HFFc6 (cell line): ENCODE data around the gene SYT9. TPM values are rescaled to one million over a fixed set of nuclear protein-coding genes. Genes with fewer than 3 reads are reported as not detected.

Experiments
- DNase-seq: peaks from one replicate; pipeline ENCODE4 v3.0.0-alpha.2; 2018
- H3K27ac Mint-ChIP-seq: 2 replicates; pipeline ENCODE4 v1.8.0; 2020; ENCODE audit warnings: mild to moderate bottlenecking, mixed read lengths
- H3K27me3 Mint-ChIP-seq: 2 replicates; pipeline ENCODE4 v1.8.0; 2021; ENCODE audit warnings: mild to moderate bottlenecking, moderate library complexity, mixed read lengths; ENCODE audit not compliant: insufficient read depth
- H3K36me3 Mint-ChIP-seq: 2 replicates; pipeline ENCODE4 v1.8.0; 2021; ENCODE audit warnings: low read depth, mixed read lengths
- H3K4me1 Mint-ChIP-seq: 2 replicates; pipeline ENCODE4 v1.8.0; 2020; ENCODE audit warnings: low read depth, mixed read lengths
- H3K4me3 Mint-ChIP-seq: 2 replicates; pipeline ENCODE4 v1.8.0; 2020; ENCODE audit warnings: mild to moderate bottlenecking, moderate library complexity, mixed read lengths
- H3K9me3 Mint-ChIP-seq: 2 replicates; pipeline ENCODE4 v1.8.0; 2020; ENCODE audit warnings: mild to moderate bottlenecking, mixed read lengths
- CTCF ChIP-seq: fragments of 200-600 bp; sonication (generic); IDR thresholded peaks from 2 replicates; pipeline ENCODE4 v1.5.0; 2021; ENCODE audit warnings: antibody characterized with exemption, mild to moderate bottlenecking
- total RNA-seq, 6 experiments: library from RNA; stranded (reverse); fragmentation: NEBNext Ultra II Directional; extraction: Animal tissue kit (Norgen Biotek cat#: 25700); gene quantifications; 2 replicates in 1 of 6; 3 replicates in 5 of 6; pipeline ENCODE4 v1.2.3, GENCODE V29; 2021

The SYT9 gene
- total RNA-seq, 6 experiments from 2014 or later, result not detected

GRCh38 chr11:7492253-7492652 is 240.5 kb downstream of the SYT9 start:
- H3K27ac Mint-ChIP-seq, result no peak overlapping the region
- H3K4me1 Mint-ChIP-seq, result peaks cover 19% of the 10 kb centered on the region
- TF ChIP-seq CTCF, result no peak
- H3K36me3 Mint-ChIP-seq, result no peaks in the 10 kb centered on the region
- no peaks in the 10 kb centered on the region for H3K9me3 Mint-ChIP-seq
- DNase-seq, result no peak
- no peaks in the 10 kb centered on the region; the same call in 1 of the 2 replicates for H3K27me3 Mint-ChIP-seq
- no peak overlapping the region for H3K4me3 Mint-ChIP-seq

- Mint-ChIP-seq H3K9me3 (no peaks in the 10 kb centered on the region), H3K4me3 (no peak overlapping the region), H3K27me3 (no peaks in the 10 kb centered on the region; the same call in 1 of the 2 replicates), H3K27ac (no peak overlapping the region), H3K36me3 (no peaks in the 10 kb centered on the region), H3K4me1 (peaks cover 19% of the 10 kb centered on the region)
- DNase-seq, result no peak
- TF ChIP-seq CTCF, result no peak
Observed at GRCh38 chr11:7493670-7494069, 242.0 kb downstream of the SYT9 start.

DNA sequence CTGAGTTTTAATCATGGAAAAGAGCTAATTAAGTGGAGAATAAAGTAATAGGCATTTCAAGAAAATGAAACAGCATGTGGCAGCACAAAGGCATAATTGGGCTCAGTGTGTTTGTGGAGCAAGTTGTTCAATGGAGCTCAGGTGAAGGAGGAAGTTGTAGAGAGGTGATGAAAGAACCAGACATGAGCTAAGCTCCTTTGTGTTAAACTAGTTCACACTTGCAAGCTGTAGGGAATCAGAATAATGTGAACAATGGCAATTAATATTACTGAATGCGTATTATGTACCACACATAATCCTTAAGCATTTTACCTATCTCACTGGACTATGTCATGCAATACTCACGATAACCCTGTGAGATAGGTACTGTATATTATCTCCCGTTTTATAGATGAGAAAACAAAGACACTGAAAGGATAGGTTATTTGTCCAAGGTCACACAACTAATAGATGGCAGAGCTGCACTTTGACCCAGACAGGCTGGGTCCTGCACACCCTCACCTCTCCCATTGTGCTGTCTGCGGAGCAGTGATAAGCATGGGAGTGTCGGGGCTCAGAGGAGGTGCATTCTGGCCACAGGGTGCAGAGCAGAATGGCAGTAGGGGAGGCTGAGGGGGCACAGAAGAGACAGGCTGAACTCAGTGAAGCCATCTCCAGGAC is 242.5 kb downstream of the SYT9 start:
- no peaks in the 10 kb centered on the region for H3K9me3 Mint-ChIP-seq
- no peaks in the 10 kb centered on the region for H3K36me3 Mint-ChIP-seq
- no peak for DNase-seq
- H3K27me3 Mint-ChIP-seq, result no peaks in the 10 kb centered on the region; the same call in 1 of the 2 replicates
- no peak for TF ChIP-seq CTCF
- H3K4me3 Mint-ChIP-seq, result no peak overlapping the region
- no peak overlapping the region for H3K27ac Mint-ChIP-seq
- peaks cover 16% of the 10 kb centered on the region for H3K4me1 Mint-ChIP-seq

- H3K4me3 Mint-ChIP-seq, result no peak overlapping the region
Observed at GRCh38 chr11:7495882-7496551, 244.3 kb downstream of the SYT9 start.

DNA sequence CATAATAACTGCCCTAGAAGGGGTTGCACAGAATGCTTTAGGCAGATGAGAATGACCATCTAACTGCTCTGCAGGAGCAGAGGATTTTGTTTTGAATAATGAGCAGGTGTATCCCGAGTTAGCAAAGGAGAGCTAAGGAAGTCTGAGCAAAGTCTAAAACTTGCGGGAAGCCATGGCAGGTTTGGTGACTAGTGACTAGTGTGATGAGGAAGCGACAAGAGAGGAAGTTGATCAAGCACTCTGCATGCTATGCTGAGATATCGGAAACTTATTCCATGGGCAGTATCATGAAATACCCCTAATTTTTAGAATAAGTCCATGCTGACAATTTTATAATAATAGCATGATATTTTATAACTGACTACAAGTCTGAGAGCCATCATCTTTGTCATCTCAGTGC is 246.5 kb downstream of the SYT9 start:
- H3K4me3 Mint-ChIP-seq, result no peak overlapping the region
- no peaks in the 10 kb centered on the region; the same call in 1 of the 2 replicates for H3K27me3 Mint-ChIP-seq
- no peaks in the 10 kb centered on the region for H3K36me3 Mint-ChIP-seq
- no peak for TF ChIP-seq CTCF
- H3K4me1 Mint-ChIP-seq, result no peaks in the 10 kb centered on the region
- DNase-seq, result no peak
- no peaks in the 10 kb centered on the region for H3K9me3 Mint-ChIP-seq
- no peak overlapping the region for H3K27ac Mint-ChIP-seq

More at GRCh38 chr11:7495882-7496551, 244.3 kb downstream of the SYT9 start:
- TF ChIP-seq CTCF, result no peak
- no peak for DNase-seq
- H3K27ac Mint-ChIP-seq, result no peak overlapping the region
- H3K27me3 Mint-ChIP-seq, result no peaks in the 10 kb centered on the region; the same call in 1 of the 2 replicates
- no peaks in the 10 kb centered on the region for H3K36me3 Mint-ChIP-seq
- no peaks in the 10 kb centered on the region for H3K9me3 Mint-ChIP-seq
- no peaks in the 10 kb centered on the region for H3K4me1 Mint-ChIP-seq
